Stimulated activated naive CD8-positive, alpha-beta T cell treated with anti-CD3 and anti-CD28 coated beads, Interleukin-15, Interleukin-2, amounts not matched to agents 100 U/mL and 50 U/mL, for 24 hours (primary cell): ENCODE results near the gene MAP1LC3B.

Experiments
- ATAC-seq: fragments of 150-1000 bp; cut with Tn5 transposase; one replicate; pipeline ENCODE4 v1.10.0; 2021
- DNase-seq: peaks from one replicate; pipeline ENCODE4 v3.0.0; 2021

The MAP1LC3B gene

DNA sequence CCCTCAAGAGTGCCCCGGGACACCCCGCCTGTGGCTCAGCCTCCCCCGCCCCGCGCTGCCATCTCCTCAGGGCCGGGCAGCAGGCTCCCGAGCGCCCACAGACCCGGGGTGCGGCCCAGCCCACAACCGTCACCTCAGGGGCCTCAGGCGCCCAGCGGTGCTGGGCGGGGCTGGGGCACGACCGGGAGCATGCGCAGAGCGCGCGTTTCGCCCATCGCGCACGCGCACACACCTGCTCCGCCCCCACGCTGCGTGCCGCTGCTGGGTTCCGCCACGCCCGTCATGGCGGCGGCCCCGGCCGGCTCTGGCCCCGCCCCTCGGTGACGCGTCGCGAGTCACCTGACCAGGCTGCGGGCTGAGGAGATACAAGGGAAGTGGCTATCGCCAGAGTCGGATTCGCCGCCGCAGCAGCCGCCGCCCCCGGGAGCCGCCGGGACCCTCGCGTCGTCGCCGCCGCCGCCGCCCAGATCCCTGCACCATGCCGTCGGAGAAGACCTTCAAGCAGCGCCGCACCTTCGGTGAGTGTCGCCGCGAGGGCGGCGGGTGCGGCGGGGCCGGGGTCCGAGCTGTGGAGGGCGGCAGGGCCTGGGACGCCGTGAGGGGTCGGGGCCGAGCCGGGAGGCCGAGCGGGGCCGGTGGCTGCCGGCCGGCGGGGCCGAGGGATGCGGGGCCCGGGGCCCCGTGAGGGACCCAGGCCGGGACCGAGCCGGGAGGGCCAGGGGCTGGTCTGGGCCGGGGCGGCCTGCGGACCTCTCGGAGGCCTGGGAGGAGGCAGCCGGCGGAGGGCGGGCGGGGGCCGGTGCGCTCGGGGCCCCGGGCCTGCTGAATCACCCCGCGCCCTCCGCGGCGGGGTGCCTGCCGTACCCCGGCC lies at the start of gene MAP1LC3B:
TSS of gene MAP1LC3B (plus strand) at position 387 of the 871 bp plus-strand sequence. CDS start at position 479, 92 bp downstream.
- DNase-seq (peak; percentile 99), ATAC-seq (peak; percentile 79)

DNA sequence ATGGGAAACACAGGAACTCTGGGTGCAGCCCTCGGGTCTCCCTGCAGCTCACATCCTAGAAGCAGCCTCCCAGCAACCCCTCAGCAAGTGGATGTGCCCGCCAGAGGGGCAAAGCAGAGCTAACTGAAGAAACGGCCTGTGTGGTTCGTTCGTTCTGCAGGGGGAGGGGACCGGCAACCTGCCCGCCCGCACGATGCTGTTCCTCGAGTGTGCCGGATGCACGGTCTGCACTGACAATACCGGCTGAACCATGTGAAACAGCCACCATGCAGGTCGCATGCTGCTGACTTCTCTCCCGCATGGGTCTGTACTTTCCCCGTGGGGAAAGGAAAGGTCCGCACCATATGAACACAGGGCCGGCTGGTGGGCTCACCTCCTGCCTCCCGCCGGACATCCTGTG lies 49.6 kb upstream of the MAP1LC3B start:
- ATAC-seq (no peak), DNase-seq (no peak)

DNA sequence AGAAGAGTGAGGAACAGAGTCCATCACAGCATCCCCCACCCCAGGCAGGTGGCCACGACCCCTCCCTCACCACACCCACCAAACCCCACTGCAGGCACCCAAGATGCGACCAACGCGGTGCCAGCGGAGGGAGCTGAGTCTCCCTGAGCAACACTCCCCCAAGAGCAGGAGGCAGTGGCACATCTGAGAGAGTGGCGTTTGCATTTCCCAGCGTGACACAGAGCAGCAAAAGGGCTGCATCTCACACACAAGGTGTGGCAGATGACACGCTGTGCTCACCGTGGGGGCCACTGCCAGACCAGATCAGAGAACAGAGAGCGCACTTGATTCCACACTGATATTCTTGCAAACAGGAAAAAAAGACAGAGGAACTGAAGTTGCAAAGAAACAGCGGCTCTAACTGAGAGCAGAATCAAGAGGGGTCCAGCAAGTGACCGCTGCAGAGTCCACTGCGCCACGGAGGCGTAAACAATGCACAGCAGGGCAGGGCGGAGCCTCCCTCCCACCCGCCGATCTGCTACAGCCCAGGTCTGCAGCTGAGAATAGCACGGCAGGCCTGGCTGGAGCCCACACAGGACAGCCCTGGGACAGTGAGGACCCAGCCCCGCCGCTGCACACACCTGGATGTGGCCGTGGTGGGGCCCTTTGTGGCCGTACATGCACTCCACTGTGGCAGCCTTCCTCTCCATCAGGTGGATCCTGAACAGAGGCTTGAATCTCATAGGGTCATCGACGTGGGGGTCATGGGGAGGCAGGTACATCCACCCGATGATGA lies 49.0 kb upstream of the MAP1LC3B start:
- ATAC-seq (no peak), DNase-seq (no peak)

DNA sequence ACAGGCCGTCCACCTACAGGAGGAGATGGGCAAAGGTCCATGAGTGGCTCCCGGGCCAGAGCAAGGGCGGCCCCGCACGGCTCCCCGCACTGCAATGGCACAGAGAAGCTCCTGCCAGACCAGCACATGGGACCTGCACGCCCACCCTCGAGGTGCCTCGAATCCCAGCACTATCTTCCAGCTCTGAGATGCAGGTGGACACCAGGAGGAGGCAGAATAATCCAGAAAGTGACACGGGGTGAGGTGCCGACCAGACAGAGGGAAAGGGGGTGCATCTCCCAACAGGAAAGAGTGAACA lies 48.4 kb upstream of the MAP1LC3B start:
- no peak for ATAC-seq
- DNase-seq, result no peak

DNA sequence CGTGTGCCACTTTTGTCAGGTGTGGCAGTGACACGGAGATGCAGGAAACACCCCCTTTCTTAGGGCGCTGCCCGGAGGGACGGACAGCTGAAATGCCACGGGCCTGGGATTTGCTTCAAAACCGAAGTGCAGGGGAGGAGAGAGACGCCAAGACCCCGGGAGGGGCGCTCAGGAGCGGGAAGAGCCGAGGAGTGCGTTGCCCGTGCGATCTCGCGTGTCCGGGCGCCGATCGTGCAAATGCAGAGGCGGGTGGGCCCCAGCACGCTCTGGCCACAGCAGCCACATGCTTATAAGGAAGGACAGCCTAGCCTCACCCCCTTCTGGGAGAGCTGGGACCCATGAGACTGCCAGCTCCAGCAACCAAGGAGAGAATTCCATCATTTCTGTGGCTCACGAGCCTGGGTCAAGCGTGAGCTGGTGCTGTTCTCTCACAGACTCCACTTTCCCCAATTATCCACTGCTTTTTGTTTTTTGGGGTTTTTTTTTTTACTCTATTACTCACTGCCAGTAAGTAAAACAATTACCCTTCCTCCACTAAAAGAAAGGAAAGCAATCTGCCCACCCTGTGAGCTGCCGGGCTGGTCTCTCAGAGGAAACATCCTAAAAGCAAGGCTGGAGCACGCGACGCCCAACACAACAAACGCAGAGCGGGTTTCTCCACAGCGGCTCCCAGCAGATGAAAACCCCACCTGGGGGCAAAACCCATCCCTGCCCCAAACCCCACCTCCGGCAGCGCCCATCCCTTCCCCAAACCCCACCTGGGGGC lies 47.8 kb upstream of the MAP1LC3B start:
- DNase-seq, result no peak
- no peak for ATAC-seq

DNA sequence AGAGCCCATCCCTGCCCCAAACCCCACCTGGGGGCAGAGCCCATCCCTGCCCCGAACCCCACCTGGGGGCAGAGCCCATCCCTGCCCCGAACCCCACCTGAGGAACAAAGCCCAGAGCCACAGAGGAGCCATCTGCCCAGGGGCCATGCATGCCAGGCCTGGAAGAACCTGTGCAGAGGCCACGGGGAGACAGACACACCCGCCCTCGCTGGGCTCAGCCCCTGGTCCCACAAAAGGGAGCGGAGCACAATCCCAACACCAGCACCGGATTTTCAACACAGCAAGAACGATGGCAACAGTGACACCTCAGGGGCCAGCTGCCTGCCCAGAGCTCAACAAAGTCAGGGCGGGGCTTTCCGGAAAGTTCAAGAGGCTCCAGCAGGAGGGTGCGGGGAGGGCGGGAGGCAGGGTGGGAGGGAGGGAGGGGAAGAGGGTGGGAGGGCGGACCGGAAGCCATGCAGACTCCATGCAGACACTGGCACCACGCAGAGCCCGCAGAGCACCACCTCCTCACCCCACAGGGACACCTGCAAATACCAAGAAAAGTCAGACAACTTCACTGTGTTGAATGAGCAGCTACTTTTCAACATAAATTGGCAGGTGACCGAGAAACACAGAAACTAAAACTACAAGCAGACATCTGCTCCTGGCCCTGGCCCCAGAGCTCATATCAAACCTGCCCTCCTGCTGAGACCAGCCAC lies 47.1 kb upstream of the MAP1LC3B start:
- ATAC-seq, result peak; percentile 70
- peak; percentile 59 for DNase-seq

DNA sequence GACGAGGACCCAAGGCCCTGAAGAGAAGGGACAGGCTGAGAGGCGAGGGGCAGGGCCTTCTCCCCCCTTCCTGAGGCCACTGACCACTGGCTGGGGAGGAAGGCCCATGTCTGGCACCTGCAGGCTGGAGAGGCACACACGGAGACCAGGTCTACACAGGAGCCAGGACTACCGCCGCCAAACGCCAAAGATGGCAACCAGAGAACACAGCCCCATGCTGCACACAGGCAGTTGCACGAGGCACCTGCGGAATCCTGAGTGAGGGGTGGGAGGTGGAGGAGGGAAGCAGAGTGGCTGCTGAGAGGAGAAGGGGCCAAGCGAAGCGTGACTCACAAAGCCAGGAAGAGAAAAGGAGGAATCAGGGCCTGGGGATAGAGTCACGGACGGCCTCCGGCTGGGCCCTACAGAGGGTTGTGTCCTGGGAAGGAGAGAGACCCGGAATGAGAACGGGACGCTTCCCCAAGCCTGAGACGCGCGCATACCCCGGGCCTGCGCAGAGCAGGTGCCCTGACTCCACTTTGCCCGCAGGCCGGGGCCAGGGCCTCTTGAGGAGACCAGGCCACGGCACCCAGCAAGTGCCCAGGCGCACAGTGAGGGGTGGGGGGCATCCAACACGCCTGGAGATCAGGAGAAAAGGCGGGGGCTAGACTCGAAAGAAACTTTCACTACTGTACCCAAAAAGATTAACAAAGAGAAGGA lies 46.3 kb upstream of the MAP1LC3B start:
- no peak for DNase-seq
- no peak for ATAC-seq

DNA sequence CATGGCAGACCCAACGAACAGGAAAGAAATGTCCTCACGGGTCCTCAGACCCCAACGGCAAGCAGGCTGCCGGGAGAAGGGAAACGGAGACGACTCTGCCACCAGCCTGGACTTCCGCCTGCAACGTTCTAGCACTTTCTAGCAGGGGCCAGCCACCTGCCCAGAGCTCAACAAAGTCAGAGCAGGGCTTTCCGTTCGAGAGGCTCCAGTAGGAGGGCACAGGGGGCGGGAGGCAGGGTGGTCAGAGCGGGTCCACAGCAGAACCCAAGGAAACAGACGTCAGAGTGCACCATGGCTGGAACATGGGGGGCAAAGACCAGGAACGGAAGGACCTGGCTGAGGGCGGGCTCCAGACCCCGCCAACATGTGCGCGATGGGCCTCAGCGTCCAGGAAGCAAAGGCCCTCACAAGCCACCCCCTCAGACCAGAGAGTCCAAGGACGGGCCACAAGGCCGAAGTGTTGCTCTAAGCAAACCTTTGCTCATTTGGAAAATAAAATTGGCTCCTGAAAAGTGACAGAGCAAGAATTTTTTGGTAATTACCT lies 45.5 kb upstream of the MAP1LC3B start:
- ATAC-seq (no peak), DNase-seq (no peak)

DNA sequence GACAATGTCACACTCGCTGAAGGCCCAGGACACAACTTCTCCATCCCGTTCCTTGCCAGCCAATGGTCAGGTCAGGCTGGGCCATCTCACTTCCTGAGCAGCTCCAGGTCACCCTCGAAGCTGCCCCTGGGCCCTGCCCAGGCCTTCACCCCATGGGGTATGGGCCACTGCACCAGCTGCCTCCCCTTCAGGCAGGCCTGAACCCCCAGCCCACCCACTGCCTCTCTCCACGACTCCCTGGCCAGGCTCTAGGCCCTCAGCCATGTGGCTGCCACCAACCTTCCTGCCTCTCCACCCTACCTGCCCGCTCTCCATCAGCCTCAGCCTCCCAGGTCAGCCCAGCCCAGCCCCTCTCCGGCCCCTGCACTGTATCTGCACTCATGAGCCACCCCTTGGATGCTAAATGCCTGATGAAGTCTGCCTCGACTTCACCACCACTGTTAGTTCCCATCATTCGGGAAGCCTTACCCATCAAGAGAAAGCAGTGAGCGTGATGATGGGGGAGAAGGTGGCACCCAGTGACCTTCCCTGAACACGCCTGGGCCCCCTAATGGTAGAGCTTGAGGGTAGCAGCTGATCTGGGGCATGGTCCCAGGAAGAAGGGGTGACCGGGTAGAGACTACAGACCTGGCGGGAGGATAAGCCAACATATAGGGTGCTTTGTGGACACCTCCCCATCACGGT lies 44.1 kb upstream of the MAP1LC3B start:
- DNase-seq, result no peak
- no peak for ATAC-seq

DNA sequence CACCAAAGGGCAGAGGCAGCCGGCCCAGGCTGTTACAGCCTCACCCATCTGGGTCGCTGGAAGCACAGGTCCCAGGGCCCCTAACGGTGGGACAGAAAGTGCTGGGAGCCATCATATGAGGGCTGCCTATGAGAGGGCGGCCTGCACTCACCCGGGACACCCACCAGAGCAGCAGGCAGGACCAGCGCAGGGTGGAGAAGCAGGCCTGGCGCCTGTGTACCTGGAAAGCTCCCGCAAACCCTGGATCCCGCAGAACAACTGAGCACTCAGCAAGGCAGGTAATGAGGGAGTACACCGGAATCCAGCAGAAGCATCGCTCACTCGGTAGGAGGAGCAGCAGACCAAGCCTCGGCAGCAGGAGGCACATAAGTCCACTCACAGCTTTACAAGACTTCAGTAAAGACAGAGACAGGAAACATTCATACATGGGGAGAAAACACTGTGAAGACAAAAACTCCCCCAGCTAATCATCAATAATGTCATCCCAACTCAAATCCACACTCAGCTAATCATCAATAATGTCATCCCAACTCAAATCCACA lies 43.4 kb upstream of the MAP1LC3B start:
- ATAC-seq, result no peak

DNA sequence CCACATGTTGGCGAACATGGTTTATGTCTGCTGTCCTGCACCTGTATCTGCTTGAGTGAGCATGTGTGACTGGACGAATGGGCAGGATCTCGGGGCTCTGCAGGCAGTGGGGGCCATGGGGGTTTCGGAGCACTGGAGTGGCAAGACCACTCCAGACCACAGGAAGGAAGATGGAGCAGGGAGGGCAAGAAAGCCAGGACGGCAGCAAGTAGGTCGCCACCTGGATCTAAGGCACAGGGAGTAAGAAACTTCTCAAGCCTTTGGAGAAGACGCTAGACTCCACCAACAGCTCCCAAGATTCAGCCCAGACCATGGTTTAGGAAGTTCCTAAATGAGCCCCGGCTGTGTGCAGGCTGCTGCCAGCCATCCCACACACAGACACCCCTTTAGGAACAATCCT lies 42.1 kb upstream of the MAP1LC3B start:
- DNase-seq (no peak), ATAC-seq (no peak)

More for the DNA sequence above, 43.4 kb upstream of the MAP1LC3B start:
- no peak for DNase-seq

DNA sequence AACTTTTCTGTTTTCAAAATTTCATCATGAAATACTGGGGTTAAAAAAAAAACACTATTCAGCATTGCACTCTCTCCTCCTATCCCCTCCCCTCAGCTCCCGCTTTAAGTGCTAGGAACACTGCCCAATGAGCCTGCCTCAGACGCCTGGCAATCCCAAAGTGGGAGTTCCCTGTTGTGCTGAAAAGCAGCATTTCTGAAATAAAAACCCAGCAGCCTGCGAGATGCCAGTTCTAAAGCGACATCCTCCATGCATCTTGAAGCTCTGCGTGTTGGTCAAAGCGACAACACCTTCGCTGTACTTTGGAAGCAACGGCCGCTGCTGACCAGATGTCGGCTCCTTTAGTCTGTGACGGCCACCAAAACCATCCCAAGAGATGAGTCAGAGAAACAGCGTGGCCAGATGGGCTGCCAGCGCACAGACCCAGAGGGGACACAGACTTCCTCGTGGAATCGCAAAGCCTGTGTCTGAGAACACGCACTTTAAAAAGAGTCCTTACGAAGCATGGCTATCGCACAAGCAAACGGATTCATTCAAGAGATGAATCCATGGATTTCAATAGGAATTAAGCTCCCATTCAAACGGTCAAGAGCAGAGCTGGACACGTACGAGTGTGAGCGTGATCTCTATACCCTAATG lies 41.3 kb upstream of the MAP1LC3B start:
- no peak for ATAC-seq
- no peak for DNase-seq

DNA sequence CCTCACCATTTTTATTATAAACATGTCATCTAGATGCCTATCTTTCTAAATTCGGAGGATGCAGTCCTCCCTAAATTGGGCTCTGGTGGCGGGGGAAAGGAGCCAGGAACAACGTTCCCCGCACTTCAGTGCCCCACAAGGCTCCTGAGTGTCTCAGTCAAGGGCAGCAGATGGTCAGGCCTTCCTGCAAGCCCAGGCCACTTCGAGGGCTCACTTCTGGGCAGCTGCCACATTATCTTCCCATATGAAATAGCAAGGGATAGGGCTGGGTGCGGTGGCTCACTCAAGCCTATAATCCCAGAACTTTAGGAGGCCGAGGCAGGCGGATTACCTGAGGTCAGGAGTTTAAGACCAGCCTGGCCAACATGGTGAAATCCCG lies 40.8 kb upstream of the MAP1LC3B start:
- ATAC-seq, result no peak
- DNase-seq, result no peak

DNA sequence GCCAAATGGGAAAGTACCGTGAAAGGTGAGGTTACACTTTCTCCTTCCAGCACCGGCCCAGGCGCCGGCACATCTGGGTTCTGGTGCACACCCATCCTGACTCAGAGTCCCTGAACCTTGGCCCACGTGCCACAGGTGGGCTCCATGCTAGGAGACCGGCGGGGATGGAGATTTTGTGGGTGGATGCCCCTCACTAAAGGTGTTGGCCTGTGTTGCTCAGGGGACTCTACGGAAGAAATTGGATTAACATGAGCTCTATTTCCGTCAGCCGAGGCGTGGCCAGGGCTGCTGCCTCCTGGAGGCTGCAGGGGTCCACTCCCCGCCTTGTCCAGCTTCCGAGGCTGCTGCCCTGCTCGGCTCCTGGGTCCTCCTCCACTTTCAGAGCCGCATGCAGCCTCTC lies 39.3 kb upstream of the MAP1LC3B start:
- ATAC-seq, result no peak

DNA sequence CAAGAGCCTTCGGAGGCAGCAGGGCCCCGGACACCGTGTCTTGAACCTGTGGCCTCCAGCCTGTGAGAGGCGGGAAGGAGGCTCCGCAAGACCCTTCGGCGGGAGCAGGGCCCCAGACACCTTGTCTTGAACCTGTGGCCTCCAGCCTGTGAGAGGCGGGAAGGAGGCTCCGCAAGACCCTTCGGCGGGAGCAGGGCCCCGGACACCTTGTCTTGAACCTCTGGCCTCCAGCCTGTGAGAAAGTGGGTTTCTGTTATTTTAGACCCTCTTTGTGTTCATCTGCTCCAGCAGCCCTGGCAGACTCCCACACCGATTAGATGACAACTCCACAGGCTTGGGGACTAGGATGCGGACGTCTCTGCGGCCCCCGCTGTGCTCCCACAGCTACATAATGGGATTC lies 38.5 kb upstream of the MAP1LC3B start:
- no peak for ATAC-seq

More for the DNA sequence above, 39.3 kb upstream of the MAP1LC3B start:
- DNase-seq, result no peak

DNA sequence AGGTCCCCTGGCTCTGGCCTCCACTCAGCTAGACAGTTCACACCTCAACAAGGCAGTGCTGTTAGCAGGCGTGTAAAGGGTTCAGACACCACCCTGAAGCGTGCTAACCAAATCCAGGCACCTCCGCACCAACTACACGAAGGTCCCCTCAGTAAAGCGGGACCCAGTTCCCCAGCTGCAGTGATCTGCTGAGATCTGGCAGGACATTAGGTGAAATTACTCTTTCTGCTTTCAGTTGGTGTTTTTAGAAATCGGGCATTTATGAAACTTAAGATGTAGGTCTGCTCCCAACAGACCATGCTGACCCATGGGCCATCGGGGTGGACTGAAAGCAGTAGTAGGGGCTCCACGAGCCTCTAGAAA lies 35.7 kb upstream of the MAP1LC3B start:
- DNase-seq (no peak), ATAC-seq (no peak)

More for the DNA sequence above, 38.5 kb upstream of the MAP1LC3B start:
- DNase-seq, result no peak

DNA sequence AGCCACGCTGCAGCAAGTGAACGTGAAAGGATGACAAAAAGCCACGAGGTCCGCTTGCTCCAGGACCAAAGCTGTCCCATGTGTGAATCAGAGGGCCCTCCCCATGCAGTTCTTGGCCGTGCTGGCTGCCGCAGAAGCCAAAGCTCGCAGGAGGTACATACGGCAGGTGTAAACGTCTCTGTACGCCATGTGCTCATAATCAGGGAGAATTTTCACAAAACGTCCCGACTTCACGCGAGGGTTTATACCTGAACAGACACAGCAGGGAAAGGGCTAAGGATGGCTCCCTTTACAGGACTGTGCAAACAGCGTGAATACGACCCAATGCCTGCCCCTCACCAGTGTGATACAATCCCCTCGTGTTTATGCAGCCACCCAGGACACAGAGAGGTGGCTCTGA lies 33.9 kb upstream of the MAP1LC3B start:
- DNase-seq (no peak), ATAC-seq (no peak)

DNA sequence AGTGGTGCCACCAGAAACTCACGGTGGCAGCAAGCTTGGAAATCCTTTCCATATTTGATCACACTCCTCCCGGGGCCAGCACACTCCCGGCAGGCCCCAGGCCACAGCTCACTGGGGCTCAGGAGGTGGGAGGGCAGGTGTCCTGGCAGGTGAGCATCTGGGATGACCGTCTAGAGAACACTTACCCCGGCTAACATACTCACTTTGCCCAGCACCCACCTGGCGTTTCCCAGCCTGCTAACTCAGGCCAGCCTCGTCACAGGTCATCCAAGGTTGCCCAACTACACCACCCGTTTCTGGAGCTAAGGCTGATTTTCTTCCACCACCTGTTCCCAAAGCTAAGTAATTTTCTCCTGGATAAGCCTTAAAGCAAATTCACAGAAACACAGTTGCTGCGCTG lies 33.4 kb upstream of the MAP1LC3B start:
- ATAC-seq (no peak), DNase-seq (no peak)

DNA sequence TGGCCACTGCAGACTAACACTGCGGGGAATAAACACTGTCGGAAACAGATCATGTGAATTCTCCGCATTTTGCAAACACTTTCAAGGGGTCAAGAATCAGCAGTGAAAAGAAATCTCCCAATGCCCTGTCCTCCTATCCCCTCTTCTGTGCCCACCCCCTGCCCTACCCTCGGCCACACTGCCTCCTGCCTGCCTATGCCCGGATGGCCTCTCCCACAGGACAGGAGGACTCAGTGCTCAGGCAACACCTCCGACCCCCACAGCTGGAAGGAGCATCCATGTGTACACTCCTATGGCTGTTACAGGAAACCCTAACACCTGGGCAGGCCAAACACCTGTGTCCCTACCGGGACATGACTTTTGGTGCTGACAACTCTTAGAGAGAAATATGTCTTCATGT lies 33.0 kb upstream of the MAP1LC3B start:
- DNase-seq, result no peak

More for the DNA sequence above, 33.0 kb upstream of the MAP1LC3B start:
- no peak for ATAC-seq
